DND-41 (cell line): ENCODE data around the gene AHNAK.

Source experiments
- ATAC-seq: fragments of 200-7000 bp; cut with Tn5 transposase; 3 replicates; pipeline ENCODE4 v1.9.1; 2021; ENCODE audit warnings: low read depth; ENCODE audit not compliant: insufficient read depth
- DNase-seq: peaks from one replicate; pipeline ENCODE4 v3.0.0-alpha.2; 2020
- H2AFZ ChIP-seq: 2 replicates; pipeline ENCODE4 v1.6.0; 2012; ENCODE audit warnings: low read depth, low read length
- H3K27ac ChIP-seq: 2 replicates; pipeline ENCODE4 v1.5.1; 2012; ENCODE audit warnings: low read length, inconsistent platforms
- H3K27me3 ChIP-seq: fragments of 200-600 bp; sonication (generic); 2 replicates; pipeline ENCODE4 v1.6.0; 2012; ENCODE audit warnings: low read length, mild to moderate bottlenecking, inconsistent platforms; ENCODE audit not compliant: insufficient read depth, poor library complexity
- H3K36me3 ChIP-seq: 2 replicates; pipeline ENCODE4 v1.5.1; 2012; ENCODE audit warnings: low read length, inconsistent platforms; ENCODE audit not compliant: insufficient read depth
- H3K4me1 ChIP-seq: 2 replicates; pipeline ENCODE4 v1.5.1; 2012; ENCODE audit warnings: mild to moderate bottlenecking, low read length; ENCODE audit not compliant: insufficient read depth
- H3K4me2 ChIP-seq: 2 replicates; pipeline ENCODE4 v1.6.0; 2012; ENCODE audit warnings: mild to moderate bottlenecking, moderate library complexity, low read length, inconsistent platforms; ENCODE audit not compliant: insufficient read depth
- H3K4me3 ChIP-seq, 2 experiments: fragments of 200-600 bp in 1 of 2; shearing (Covaris generic) in 1 of 2; 2 replicates each; pipeline ENCODE4 v1.5.1; 2012 to 2016; ENCODE audit warnings: inconsistent platforms in 2 of 2, low read length in 2 of 2, mild to moderate bottlenecking in 2 of 2, low read depth in 1 of 2, moderate library complexity in 1 of 2
- H3K79me2 ChIP-seq: 2 replicates; pipeline ENCODE4 v1.6.0; 2012; ENCODE audit warnings: low read length, inconsistent platforms; ENCODE audit not compliant: insufficient read depth
- H3K9ac ChIP-seq: 2 replicates; pipeline ENCODE4 v1.6.0; 2012; ENCODE audit warnings: low read depth, mild to moderate bottlenecking, inconsistent platforms, low read length, moderate library complexity
- H3K9me3 ChIP-seq: 2 replicates; pipeline ENCODE4 v1.5.1; 2012; ENCODE audit warnings: low read length, moderate library complexity, mild to moderate bottlenecking, inconsistent platforms; ENCODE audit not compliant: insufficient read depth, severe bottlenecking
- H4K20me1 ChIP-seq: 2 replicates; pipeline ENCODE4 v1.6.0; 2012; ENCODE audit warnings: low read length; ENCODE audit not compliant: insufficient read depth
- CTCF ChIP-seq: IDR thresholded peaks from 2 replicates; pipeline ENCODE4 v1.5.1; 2012; ENCODE audit warnings: borderline replicate concordance, low read length, moderate library complexity, mild to moderate bottlenecking; ENCODE audit not compliant: poor library complexity, severe bottlenecking; ENCODE audit errors: extremely low read depth
- EZH2 ChIP-seq: IDR thresholded peaks from 3 replicates; pipeline ENCODE4 v1.6.1; 2012; ENCODE audit warnings: borderline replicate concordance, low read depth, mild to moderate bottlenecking, moderate library complexity, low read length, inconsistent platforms; ENCODE audit not compliant: severe bottlenecking

AHNAK gene

DNA sequence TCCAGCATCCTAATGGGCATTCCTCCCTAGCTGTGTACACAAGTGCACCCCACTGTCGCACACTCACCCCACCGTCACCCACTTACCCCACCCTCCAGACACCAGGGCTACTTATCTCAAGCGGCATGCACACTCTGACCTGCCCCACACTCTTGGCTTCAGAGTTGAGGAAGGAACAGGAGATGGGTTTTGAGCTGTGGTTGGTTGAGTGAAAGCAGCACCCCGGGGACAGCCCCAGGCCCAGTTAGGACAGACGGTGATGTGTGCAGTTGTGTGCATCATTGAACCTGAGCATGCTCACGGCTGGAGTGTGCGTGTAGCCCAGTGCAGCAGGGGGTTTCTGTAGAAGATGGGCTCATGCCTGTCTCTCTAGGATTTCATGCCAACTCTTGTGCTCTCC is 32.5 kb downstream of the AHNAK start:
- no peaks in the 10 kb centered on the region for H3K9me3 ChIP-seq
- H3K36me3 ChIP-seq, result no peaks in the 10 kb centered on the region

GRCh38 chr11:62513626-62514025 is 33.0 kb downstream of the AHNAK start:
- Histone ChIP-seq H2AFZ (no peak overlapping the region), H3K4me3 (no peak overlapping the region), H3K27ac (no peak overlapping the region), H3K4me1 (no peaks in the 10 kb centered on the region), H3K9ac (no peak overlapping the region), H3K27me3 (peaks cover 10% of the 10 kb centered on the region), H4K20me1 (no peaks in the 10 kb centered on the region), H3K9me3 (no peaks in the 10 kb centered on the region), H3K79me2 (no peaks in the 10 kb centered on the region), H3K36me3 (no peaks in the 10 kb centered on the region), H3K4me2 (no peak overlapping the region)
- ATAC-seq (no peak), DNase-seq (no peak)
- TF ChIP-seq EZH2 (no peak), CTCF (no peak)

More for the DNA sequence above, 32.5 kb downstream of the AHNAK start:
- H2AFZ ChIP-seq, result no peak overlapping the region
- H3K4me2 ChIP-seq, result no peak overlapping the region
- ATAC-seq (no peak), DNase-seq (no peak)
- no peak overlapping the region for H3K27ac ChIP-seq
- H3K27me3 ChIP-seq, result peaks cover 8% of the 10 kb centered on the region
- H3K79me2 ChIP-seq, result no peaks in the 10 kb centered on the region
- no peak for TF ChIP-seq CTCF
- TF ChIP-seq EZH2, result no peak
- H3K4me3 ChIP-seq, result no peak overlapping the region
- no peaks in the 10 kb centered on the region for H3K4me1 ChIP-seq
- H3K9ac ChIP-seq, result no peak overlapping the region
- no peaks in the 10 kb centered on the region for H4K20me1 ChIP-seq

GRCh38 chr11:62512961-62513360 is 33.6 kb downstream of the AHNAK start:
- Histone ChIP-seq H3K27ac (no peak overlapping the region), H3K27me3 (peaks cover 10% of the 10 kb centered on the region), H3K36me3 (no peaks in the 10 kb centered on the region), H3K79me2 (no peaks in the 10 kb centered on the region), H3K9me3 (no peaks in the 10 kb centered on the region), H4K20me1 (no peaks in the 10 kb centered on the region), H3K9ac (no peak overlapping the region), H3K4me1 (no peaks in the 10 kb centered on the region), H3K4me3 (no peak overlapping the region), H3K4me2 (no peak overlapping the region), H2AFZ (no peak overlapping the region)
- ATAC-seq (no peak), DNase-seq (no peak)
- TF ChIP-seq CTCF (no peak), EZH2 (no peak)

DNA sequence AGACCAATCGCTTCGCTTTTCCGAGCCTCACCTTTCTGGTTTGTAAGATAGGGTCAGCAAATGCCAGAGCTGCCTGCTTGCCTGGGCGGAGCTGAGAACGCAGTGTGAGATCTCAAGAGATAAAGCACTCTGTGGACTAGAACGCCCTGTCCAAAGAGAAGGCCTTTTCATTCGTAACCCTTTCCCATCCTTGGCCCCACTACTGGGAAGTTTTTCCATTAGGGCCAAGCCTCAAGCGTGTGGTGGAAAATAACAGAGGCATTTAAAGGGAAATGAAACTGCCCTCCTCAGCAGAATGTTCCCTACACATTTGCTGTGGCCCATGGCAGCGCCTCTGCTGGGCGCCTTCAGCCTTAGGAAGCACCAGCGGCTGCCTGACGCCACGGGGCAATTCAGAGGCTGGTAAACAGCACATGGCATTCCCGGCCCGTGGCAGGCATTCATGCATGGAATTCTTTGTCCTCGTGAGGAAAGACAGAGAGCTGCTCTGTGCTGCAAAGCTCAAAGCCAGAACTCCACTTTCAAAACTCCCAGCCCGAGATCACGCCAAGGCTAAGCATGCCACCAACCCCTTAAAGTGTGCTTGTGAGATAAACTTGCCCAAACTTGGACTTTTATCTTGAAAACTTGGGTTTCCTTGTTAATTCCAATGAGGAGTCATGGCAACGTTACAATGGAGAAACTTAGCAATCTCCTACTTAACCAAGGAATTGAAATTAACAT is 38.1 kb downstream of the AHNAK start:
- no peak overlapping the region for H3K4me3 ChIP-seq
- H3K36me3 ChIP-seq, result no peaks in the 10 kb centered on the region
- no peaks in the 10 kb centered on the region for H3K9me3 ChIP-seq
- no peaks in the 10 kb centered on the region for H3K4me1 ChIP-seq
- no peaks in the 10 kb centered on the region for H3K79me2 ChIP-seq
- H4K20me1 ChIP-seq, result no peaks in the 10 kb centered on the region
- H3K4me2 ChIP-seq, result no peak overlapping the region
- TF ChIP-seq CTCF (no peak), EZH2 (no peak)
- peaks cover 10% of the 10 kb centered on the region for H3K27me3 ChIP-seq
- ATAC-seq (no peak), DNase-seq (no peak)
- no peak overlapping the region for H3K9ac ChIP-seq
- no peak overlapping the region for H2AFZ ChIP-seq
- H3K27ac ChIP-seq, result no peak overlapping the region
